AG09319 (cell line): ENCODE measurements around the gene SMIM35.

Experiments used
- DNase-seq: peaks from one replicate; pipeline ENCODE4 v3.0.0-alpha.2; 2010; ENCODE audit warnings: low read depth; ENCODE audit errors: extremely low read depth
- TF ChIP-seq, protein P1 (sequence below): IDR thresholded peaks from 2 replicates; pipeline ENCODE4 v1.5.1; 2011; ENCODE audit warnings: low read depth, mild to moderate bottlenecking, inconsistent platforms, low read length, moderate library complexity

Gene SMIM35

DNA sequence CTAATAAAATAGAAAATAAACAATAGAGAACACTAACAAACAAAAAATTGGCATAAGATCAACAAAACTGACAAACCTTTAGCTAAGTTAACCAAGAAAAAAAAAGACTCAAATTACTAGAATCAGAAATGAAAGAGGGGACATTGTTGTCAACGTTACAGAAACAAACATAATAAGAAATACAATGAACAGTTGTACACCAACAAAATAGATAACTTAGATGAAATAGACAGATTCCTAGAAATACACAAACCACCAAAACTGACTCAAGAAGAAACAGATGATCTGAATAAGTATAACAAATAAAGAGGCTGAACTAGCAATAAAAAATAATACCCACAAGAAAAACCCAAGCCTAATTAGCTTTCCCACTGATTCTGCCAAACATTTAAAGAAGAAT is 44.6 kb downstream of the SMIM35 start:
- TF ChIP-seq, protein P1, sequence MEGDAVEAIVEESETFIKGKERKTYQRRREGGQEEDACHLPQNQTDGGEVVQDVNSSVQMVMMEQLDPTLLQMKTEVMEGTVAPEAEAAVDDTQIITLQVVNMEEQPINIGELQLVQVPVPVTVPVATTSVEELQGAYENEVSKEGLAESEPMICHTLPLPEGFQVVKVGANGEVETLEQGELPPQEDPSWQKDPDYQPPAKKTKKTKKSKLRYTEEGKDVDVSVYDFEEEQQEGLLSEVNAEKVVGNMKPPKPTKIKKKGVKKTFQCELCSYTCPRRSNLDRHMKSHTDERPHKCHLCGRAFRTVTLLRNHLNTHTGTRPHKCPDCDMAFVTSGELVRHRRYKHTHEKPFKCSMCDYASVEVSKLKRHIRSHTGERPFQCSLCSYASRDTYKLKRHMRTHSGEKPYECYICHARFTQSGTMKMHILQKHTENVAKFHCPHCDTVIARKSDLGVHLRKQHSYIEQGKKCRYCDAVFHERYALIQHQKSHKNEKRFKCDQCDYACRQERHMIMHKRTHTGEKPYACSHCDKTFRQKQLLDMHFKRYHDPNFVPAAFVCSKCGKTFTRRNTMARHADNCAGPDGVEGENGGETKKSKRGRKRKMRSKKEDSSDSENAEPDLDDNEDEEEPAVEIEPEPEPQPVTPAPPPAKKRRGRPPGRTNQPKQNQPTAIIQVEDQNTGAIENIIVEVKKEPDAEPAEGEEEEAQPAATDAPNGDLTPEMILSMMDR, result no peak
- no peak for DNase-seq

DNA sequence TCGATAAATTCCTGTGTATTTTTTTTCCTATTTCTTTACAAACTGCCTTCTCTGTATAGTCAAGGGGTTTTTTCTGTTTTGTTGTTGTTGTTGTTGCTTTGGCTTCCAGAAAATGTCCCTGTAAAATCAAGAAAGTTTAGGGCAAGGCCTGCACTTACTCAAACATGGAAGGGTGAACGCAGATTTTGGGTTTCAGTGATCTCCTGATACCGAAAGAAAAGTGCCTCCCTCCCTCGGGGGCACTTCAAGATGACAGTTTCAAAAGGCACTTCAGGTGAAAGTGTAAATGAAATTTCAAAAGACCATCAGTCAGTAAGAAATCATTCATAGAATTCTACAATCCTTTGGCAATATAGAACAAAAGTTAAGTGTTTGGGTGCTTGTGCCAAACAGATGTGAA is 53.3 kb downstream of the SMIM35 start:
- no peak for DNase-seq
- TF ChIP-seq, protein P1, result no peak

DNA sequence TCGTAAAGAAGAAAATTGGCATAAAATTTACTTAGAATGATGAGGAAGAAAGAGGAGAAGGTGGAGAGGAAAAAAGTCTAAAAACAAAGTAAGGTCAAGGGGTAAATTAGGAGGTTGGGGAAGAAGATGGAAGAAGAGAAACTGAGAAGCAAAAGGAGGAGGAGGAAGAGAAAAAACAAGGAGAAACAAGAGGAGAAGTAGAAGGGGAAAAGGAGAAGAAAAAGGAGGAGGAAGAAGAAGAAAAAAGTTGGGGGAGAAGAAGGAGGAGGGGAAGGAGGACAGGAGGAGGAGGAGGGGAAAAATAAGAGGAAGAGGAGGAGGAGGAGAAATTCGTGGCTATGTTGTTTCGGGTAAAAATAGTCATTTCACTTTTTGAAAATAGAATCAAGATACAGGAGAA is 58.1 kb downstream of the SMIM35 start:
- TF ChIP-seq, protein P1, result no peak
- no peak for DNase-seq

DNA sequence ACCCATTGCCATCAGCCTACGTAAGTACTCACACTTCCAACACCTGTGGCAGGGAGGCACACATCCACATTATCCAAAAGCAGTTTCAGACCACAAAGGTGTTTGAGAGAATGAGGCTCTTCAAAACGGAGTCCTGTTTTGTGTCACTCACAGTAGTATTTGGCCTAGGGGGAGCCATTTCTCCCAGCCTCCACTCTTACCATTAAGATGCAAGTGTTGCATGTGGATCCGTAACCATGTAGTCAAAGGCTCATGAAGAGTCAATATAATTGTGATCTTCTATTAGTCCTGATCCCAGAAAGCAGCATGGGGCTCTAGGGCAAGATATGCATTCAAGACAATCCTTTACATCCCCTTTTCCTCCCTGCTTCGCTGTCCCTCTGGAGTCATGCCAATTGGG is 59.1 kb downstream of the SMIM35 start:
- TF ChIP-seq, protein P1, result no peak
- no peak for DNase-seq

DNA sequence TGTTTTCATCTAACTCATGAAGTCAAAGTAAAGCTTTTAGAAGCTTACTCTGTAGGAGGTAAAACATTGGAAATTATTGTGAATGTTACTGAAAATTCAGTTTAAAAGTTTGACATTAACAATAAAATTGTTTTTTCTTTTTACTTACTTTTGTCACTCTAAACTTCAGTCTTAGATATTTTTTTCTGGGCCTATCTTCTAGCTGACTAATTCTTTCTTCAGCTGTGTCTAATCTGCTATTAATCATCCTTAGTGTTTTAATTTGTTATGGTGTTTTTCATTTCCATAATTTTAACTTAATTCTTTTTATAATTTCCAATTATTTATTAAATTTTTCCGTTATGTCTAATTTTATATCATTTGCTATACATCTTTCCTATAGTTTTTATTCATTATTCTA is 65.6 kb downstream of the SMIM35 start:
- no peak for DNase-seq
- TF ChIP-seq, protein P1, result no peak

DNA sequence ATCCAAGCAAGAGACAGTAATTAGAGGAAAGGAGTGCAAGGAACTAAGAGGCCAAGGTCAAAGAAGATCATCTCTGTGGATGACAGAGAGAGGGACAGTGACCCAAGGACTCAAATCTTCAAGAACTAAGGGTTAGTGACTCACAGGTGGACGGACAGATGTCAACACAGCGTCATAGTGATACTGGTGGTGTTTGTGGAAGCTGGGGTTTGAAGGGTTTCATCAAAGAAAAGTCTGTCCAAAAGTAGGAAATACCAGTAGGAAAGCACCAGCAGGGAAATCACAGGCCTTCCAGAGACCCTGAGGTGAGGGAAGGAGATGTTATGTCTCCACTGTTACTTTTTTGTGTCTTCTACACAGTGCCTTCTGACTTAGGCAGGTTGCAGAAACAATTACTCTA is 68.4 kb downstream of the SMIM35 start:
- TF ChIP-seq, protein P1, result no peak
- no peak for DNase-seq

DNA sequence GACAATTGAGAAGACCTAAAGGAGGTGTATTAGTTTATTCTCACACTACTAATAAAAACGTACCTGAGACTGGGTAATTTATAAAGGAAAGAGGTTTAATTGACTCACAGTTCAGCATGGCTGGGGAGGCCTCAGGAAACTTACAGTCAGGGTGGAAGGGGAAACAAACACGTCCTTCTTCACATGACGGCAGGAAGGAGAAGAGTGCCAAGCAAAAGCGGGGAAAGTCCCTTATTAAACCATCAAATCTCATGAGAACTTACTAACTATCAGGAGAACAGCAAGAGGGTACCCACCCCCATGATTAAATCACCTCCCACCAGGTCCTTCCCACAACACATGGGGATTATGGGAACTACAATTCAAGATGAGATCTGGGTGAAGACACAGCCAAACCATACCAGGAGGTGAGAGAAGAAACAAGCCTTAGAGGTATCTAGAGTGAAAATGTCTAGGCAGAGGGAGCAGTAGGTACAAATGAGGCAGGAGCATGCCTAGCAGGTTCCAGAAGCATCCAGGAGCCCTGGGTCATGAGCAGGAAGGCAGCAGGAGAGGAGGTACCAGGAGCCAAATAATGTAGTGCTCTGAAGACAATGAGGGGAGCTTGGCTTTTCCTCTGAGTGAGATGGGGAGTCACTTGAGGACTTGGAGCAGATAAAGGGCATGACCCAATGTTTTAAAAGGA is 69.0 kb downstream of the SMIM35 start:
- no peak for DNase-seq
- TF ChIP-seq, protein P1, result no peak
